ENCODE measurements around the gene ANKRD62.

GRCh38 chr18:12159446-12159845 lies 65.8 kb downstream of the ANKRD62 start:
- TF ChIP-seq TAF1 (conservative IDR thresholded peaks at IDR 0.05) (no peak), CTCF (IDR thresholded peaks at IDR 0.05; ENCODE audit: low read depth, low read length, missing input control) (no peak), YY1 (IDR thresholded peaks at IDR 0.05) (no peak), NR2F2 (IDR thresholded peaks at IDR 0.05) (no peak), SP1 (IDR thresholded peaks at IDR 0.05) (no peak), RAD21 (IDR thresholded peaks at IDR 0.05) (no peak)
